ENCODE measurements around the gene DENND4C. TPM values are rescaled to one million over a fixed set of nuclear protein-coding genes. Genes with fewer than 3 reads are reported as not detected.
"Not testable (repeated sequence)": the region's sequence is repeated elsewhere in the genome, so short reads cannot be mapped to it uniquely, and the experiment has no call there.

Gene DENND4C
- polyA plus RNA-seq, 2 of the 4 experiments (the other 2 are of a cell fraction) = 17.4 to 44.1 TPM

- ChIA-PET CTCF (interaction anchor here (0.5 to 3.0 kb wide), 3 partner anchors 15 to 54 kb away, joined by 3 to 14 read pairs (median 3); no protein-coding TSS in a partner anchor), POLR2A (no interaction called here)
- Histone ChIP-seq H3K9me3 (no peaks in the 10 kb centered on the region), H3K27ac (no peak overlapping the region), H3K4me1 (peaks cover 5% of the 10 kb centered on the region; the same call in 2 of the 3 replicates), H3K4me3 (no peak overlapping the region), H3K4me2 (no peak overlapping the region)
- WGBS (ENCODE audit: missing lambda C conversion rate) = 85% methylated on average over 2 of the region's 2 CpGs
- ATAC-seq (no peak), DNase-seq (ENCODE audit: low read depth in 1 of 2, low spot score in 1 of 2) (no peak), FAIRE-seq (no peak)
- TF ChIP-seq EP300 (IDR thresholded peaks at IDR 0.05) = no peak
- no peak for TF ChIP-seq TP53 (CRISPR knock-in tag; IDR thresholded peaks at IDR 0.05)
- TF ChIP-seq, protein P1, sequence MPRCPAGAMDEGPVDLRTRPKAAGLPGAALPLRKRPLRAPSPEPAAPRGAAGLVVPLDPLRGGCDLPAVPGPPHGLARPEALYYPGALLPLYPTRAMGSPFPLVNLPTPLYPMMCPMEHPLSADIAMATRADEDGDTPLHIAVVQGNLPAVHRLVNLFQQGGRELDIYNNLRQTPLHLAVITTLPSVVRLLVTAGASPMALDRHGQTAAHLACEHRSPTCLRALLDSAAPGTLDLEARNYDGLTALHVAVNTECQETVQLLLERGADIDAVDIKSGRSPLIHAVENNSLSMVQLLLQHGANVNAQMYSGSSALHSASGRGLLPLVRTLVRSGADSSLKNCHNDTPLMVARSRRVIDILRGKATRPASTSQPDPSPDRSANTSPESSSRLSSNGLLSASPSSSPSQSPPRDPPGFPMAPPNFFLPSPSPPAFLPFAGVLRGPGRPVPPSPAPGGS (IDR thresholded peaks at IDR 0.05) = no peak
- no peak for TF ChIP-seq JUN (IDR thresholded peaks at IDR 0.05)
- TF ChIP-seq MAZ (IDR thresholded peaks at IDR 0.05; ENCODE audit: borderline replicate concordance, low read depth, low read length) = no peak
- TF ChIP-seq, protein P2, sequence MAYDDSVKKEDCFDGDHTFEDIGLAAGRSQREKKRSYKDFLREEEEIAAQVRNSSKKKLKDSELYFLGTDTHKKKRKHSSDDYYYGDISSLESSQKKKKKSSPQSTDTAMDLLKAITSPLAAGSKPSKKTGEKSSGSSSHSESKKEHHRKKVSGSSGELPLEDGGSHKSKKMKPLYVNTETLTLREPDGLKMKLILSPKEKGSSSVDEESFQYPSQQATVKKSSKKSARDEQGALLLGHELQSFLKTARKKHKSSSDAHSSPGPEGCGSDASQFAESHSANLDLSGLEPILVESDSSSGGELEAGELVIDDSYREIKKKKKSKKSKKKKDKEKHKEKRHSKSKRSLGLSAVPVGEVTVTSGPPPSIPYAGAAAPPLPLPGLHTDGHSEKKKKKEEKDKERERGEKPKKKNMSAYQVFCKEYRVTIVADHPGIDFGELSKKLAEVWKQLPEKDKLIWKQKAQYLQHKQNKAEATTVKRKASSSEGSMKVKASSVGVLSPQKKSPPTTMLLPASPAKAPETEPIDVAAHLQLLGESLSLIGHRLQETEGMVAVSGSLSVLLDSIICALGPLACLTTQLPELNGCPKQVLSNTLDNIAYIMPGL (CRISPR knock-in tag; IDR thresholded peaks at IDR 0.05; ENCODE audit: borderline replicate concordance) = no peak
- TF ChIP-seq, protein P3, sequence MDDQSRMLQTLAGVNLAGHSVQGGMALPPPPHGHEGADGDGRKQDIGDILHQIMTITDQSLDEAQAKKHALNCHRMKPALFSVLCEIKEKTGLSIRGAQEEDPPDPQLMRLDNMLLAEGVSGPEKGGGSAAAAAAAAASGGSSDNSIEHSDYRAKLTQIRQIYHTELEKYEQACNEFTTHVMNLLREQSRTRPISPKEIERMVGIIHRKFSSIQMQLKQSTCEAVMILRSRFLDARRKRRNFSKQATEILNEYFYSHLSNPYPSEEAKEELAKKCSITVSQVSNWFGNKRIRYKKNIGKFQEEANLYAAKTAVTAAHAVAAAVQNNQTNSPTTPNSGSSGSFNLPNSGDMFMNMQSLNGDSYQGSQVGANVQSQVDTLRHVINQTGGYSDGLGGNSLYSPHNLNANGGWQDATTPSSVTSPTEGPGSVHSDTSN (IDR thresholded peaks at IDR 0.05) = no peak
- TF ChIP-seq USF2 (IDR thresholded peaks at IDR 0.05) = no peak
- no peak for TF ChIP-seq RARB (CRISPR knock-in tag; IDR thresholded peaks at IDR 0.05)
- TF ChIP-seq, protein P4, sequence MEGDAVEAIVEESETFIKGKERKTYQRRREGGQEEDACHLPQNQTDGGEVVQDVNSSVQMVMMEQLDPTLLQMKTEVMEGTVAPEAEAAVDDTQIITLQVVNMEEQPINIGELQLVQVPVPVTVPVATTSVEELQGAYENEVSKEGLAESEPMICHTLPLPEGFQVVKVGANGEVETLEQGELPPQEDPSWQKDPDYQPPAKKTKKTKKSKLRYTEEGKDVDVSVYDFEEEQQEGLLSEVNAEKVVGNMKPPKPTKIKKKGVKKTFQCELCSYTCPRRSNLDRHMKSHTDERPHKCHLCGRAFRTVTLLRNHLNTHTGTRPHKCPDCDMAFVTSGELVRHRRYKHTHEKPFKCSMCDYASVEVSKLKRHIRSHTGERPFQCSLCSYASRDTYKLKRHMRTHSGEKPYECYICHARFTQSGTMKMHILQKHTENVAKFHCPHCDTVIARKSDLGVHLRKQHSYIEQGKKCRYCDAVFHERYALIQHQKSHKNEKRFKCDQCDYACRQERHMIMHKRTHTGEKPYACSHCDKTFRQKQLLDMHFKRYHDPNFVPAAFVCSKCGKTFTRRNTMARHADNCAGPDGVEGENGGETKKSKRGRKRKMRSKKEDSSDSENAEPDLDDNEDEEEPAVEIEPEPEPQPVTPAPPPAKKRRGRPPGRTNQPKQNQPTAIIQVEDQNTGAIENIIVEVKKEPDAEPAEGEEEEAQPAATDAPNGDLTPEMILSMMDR (IDR thresholded peaks at IDR 0.05) = no peak
- TF ChIP-seq NPAS2 (CRISPR knock-in tag; IDR thresholded peaks at IDR 0.05; ENCODE audit: borderline replicate concordance) = no peak
- no peak for TF ChIP-seq POLR2A (IDR thresholded peaks at IDR 0.05; ENCODE audit: low read length)
- TF ChIP-seq ZSCAN20 (CRISPR knock-in tag; IDR thresholded peaks at IDR 0.05) = no peak
- TF ChIP-seq, protein P5, sequence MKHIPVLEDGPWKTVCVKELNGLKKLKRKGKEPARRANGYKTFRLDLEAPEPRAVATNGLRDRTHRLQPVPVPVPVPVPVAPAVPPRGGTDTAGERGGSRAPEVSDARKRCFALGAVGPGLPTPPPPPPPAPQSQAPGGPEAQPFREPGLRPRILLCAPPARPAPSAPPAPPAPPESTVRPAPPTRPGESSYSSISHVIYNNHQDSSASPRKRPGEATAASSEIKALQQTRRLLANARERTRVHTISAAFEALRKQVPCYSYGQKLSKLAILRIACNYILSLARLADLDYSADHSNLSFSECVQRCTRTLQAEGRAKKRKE (CRISPR knock-in tag; IDR thresholded peaks at IDR 0.05; ENCODE audit: low read depth) = no peak
- TF ChIP-seq PHF8 (IDR thresholded peaks at IDR 0.05; ENCODE audit: borderline replicate concordance, low read depth) = no peak
- TF ChIP-seq CBX8 (IDR thresholded peaks at IDR 0.05) = no peak
- no peak for TF ChIP-seq JUNB (IDR thresholded peaks at IDR 0.05)
Observed at GRCh38 chr9:19410594-19410993, 180.1 kb downstream of the DENND4C start.

DNA sequence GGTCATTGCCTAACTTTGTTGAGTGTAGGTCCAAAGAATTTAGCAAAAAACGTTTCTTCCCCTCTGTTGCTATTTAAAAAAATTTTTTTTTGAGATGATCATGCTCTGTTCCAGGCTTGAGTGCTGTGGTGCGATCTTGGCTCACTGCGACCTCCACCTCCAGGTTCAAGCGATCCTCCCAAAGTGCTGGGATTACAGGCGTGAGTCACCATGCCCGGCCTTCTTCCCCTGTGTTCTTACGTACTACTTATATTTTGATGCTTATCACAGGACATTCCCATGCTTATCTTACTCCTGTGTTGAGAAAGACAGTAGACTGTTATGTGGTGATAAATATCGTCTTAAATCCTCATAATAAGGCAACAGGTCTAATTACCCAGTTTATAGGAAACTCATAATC, 180.8 kb downstream of the DENND4C start:
- ChIA-PET CTCF (interaction anchor here (0.5 to 3.0 kb wide), 3 partner anchors 39 to 54 kb away, joined by 3 to 14 read pairs (median 3); no protein-coding TSS in a partner anchor), POLR2A (no interaction called here)
- no peak for TF ChIP-seq POLR2AphosphoS2 (conservative IDR thresholded peaks at IDR 0.05; ENCODE audit: low read length)
- TF ChIP-seq EHF (CRISPR knock-in tag; IDR thresholded peaks at IDR 0.05) = no peak
- TF ChIP-seq, protein P6, sequence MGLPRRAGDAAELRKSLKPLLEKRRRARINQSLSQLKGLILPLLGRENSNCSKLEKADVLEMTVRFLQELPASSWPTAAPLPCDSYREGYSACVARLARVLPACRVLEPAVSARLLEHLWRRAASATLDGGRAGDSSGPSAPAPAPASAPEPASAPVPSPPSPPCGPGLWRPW (IDR thresholded peaks at IDR 0.05) = no peak
- no peak for TF ChIP-seq SREBF2 (IDR thresholded peaks at IDR 0.05)
- no peak for TF ChIP-seq ZNF302 (CRISPR knock-in tag; IDR thresholded peaks at IDR 0.05)
- TF ChIP-seq MAZ (IDR thresholded peaks at IDR 0.05; ENCODE audit: borderline replicate concordance, low read depth, low read length) = no peak
- Histone ChIP-seq H3K4me3 (no peak overlapping the region), H3K4me2 (no peak overlapping the region), H3K27ac (no peak overlapping the region), H3K9me3 (no peaks in the 10 kb centered on the region), H3K4me1 (peaks cover 5% of the 10 kb centered on the region; the same call in 2 of the 3 replicates)
- no peak for FAIRE-seq
- no peak for DNase-seq (ENCODE audit: low read depth in 1 of 2, low spot score in 1 of 2)
- WGBS (ENCODE audit: missing lambda C conversion rate) = 81% methylated on average over 8 of the region's 8 CpGs
- ATAC-seq = no peak

- 91% methylated on average over 3 of the region's 3 CpGs for WGBS (ENCODE audit: missing lambda C conversion rate)
- H3K4me2 ChIP-seq; ATAC-seq; H3K9me3 ChIP-seq; DNase-seq (ENCODE audit: low read depth in 1 of 2, low spot score in 1 of 2); H3K4me3 ChIP-seq; H3K4me1 ChIP-seq; FAIRE-seq; POLR2A ChIA-PET; H3K27ac ChIP-seq: not testable (repeated sequence)
- CTCF ChIA-PET = interaction anchor here (0.6 kb wide), 1 partner anchor 13 kb away, joined by 3 read pairs; no protein-coding TSS in a partner anchor
Observed at GRCh38 chr9:19413456-19413855, 183.0 kb downstream of the DENND4C start.
